ENCODE results near the gene ZNF581. TPM values are rescaled to one million over a fixed set of nuclear protein-coding genes. Genes with fewer than 3 reads are reported as not detected.

Gene ZNF581
- total RNA-seq, 1 experiment from 2014 or later, result 37.1 TPM

DNA sequence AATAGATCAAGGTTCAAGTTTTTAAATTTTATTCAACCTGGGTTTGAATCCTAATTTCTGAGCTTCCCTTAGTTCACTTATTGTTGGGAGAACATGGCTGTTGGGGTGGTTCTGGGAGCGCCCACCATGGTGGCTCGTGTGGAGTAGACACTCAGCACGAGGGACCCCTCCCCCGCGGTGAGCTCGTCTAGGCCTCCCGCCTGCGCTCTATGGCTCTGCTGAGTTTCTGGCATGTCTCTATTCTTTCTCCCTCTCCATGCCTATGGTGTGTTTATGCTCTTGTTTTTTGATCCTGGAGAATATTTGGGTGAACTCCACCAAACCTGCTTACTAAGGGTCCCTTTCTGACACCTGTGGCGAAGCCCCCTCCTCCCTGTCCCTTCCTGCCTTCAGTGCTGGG, 30.0 kb downstream of the ZNF581 start:
- peaks cover 60% of the 10 kb centered on the region for H3K4me1 ChIP-seq (ENCODE audit: insufficient read depth, low read length, poor library complexity, severe bottlenecking)
- no peaks in the 10 kb centered on the region for H3K9me3 ChIP-seq (ENCODE audit: low read depth, low read length, poor library complexity, severe bottlenecking)
- intact Hi-C loops (cut with micrococcal nuclease; ENCODE audit: unreplicated experiment), result loop anchor here (10.0 kb wide), 1 partner anchor 641 kb away; the partner anchor contains the start of gene ZSCAN5A
- H3K27ac ChIP-seq (ENCODE audit: low read depth, low read length, poor library complexity, severe bottlenecking), result peak overlapping the region; percentile 78
- ChIA-PET CTCF (no interaction called here), POLR2A (ENCODE audit: low non-redundant PET) (interaction anchor here (0.6 kb wide), 1 partner anchor 36 kb away, joined by 3 read pairs; no protein-coding TSS in a partner anchor)
- no peaks in the 10 kb centered on the region for H3K27me3 ChIP-seq (replicated peaks; ENCODE audit: insufficient read depth, low read depth, low read length, poor library complexity)
- peak; percentile 66 for DNase-seq (ENCODE audit: low spot score)
- peaks cover 36% of the 10 kb centered on the region for H3K36me3 ChIP-seq (ENCODE audit: insufficient read depth, low read length, poor library complexity, severe bottlenecking)
- H3K4me3 ChIP-seq (ENCODE audit: low read depth, low read length, poor library complexity, severe bottlenecking), result no peak overlapping the region
- no TSS peak for BruUV-seq (replicated peaks)
- TF ChIP-seq, protein P1, sequence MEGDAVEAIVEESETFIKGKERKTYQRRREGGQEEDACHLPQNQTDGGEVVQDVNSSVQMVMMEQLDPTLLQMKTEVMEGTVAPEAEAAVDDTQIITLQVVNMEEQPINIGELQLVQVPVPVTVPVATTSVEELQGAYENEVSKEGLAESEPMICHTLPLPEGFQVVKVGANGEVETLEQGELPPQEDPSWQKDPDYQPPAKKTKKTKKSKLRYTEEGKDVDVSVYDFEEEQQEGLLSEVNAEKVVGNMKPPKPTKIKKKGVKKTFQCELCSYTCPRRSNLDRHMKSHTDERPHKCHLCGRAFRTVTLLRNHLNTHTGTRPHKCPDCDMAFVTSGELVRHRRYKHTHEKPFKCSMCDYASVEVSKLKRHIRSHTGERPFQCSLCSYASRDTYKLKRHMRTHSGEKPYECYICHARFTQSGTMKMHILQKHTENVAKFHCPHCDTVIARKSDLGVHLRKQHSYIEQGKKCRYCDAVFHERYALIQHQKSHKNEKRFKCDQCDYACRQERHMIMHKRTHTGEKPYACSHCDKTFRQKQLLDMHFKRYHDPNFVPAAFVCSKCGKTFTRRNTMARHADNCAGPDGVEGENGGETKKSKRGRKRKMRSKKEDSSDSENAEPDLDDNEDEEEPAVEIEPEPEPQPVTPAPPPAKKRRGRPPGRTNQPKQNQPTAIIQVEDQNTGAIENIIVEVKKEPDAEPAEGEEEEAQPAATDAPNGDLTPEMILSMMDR (conservative IDR thresholded peaks at IDR 0.05; ENCODE audit: low read depth, low read length), result no peak
- TF ChIP-seq EZH2 (IDR thresholded peaks at IDR 0.05; ENCODE audit: borderline replicate concordance, low read depth, low read length, poor library complexity, severe bottlenecking), result no peak

DNA sequence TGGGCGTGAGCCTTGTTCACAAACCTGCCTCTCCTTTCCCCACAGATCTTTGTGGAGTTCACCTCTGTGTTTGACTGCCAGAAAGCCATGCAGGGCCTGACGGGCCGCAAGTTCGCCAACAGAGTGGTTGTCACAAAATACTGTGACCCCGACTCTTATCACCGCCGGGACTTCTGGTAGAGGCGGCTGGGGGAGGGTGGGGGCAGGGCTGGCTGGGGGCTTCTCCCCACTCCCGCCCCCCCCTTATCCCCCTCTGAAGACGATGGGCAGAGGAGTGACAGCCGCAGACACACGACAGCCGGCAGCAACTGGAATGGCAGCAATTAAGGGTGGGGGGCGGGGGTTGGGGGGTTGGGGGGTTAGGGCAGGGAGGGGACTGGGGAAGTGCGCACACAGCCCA, 30.4 kb downstream of the ZNF581 start:
- POLR2A ChIA-PET (ENCODE audit: low non-redundant PET), result no interaction called here
- intact Hi-C loops (cut with micrococcal nuclease; ENCODE audit: unreplicated experiment), result loop anchor here (10.0 kb wide), 1 partner anchor 641 kb away; the partner anchor contains the start of gene ZSCAN5A
- CTCF ChIA-PET, result no interaction called here

GRCh38 chr19:55674459-55674840, 31.0 kb downstream of the ZNF581 start:
- Histone ChIP-seq H3K9me3 (ENCODE audit: low read depth, low read length, poor library complexity, severe bottlenecking) (no peaks in the 10 kb centered on the region), H3K27ac (ENCODE audit: low read depth, low read length, poor library complexity, severe bottlenecking) (peak overlapping the region; percentile 92), H3K4me3 (ENCODE audit: low read depth, low read length, poor library complexity, severe bottlenecking) (peak overlapping the region; percentile 94), H3K4me1 (ENCODE audit: insufficient read depth, low read length, poor library complexity, severe bottlenecking) (peaks cover 57% of the 10 kb centered on the region), H3K27me3 (replicated peaks; ENCODE audit: insufficient read depth, low read depth, low read length, poor library complexity) (no peaks in the 10 kb centered on the region), H3K36me3 (ENCODE audit: insufficient read depth, low read length, poor library complexity, severe bottlenecking) (peaks cover 36% of the 10 kb centered on the region)
- TF ChIP-seq, protein P1 (conservative IDR thresholded peaks at IDR 0.05; ENCODE audit: low read depth, low read length), result no peak
- TF ChIP-seq EZH2 (IDR thresholded peaks at IDR 0.05; ENCODE audit: borderline replicate concordance, low read depth, low read length, poor library complexity, severe bottlenecking), result no peak
- intact Hi-C loops (cut with micrococcal nuclease; ENCODE audit: unreplicated experiment), result loop anchor here (10.0 kb wide), 1 partner anchor 640 kb away; the partner anchor contains the start of gene ZSCAN5A
- POLR2A ChIA-PET (ENCODE audit: low non-redundant PET), result no interaction called here
- CTCF ChIA-PET, result no interaction called here
- BruUV-seq (replicated peaks), result no TSS peak
- DNase-seq (ENCODE audit: low spot score), result no peak

More for the DNA sequence above, 30.4 kb downstream of the ZNF581 start:
- Histone ChIP-seq H3K4me1 (ENCODE audit: insufficient read depth, low read length, poor library complexity, severe bottlenecking) (peaks cover 60% of the 10 kb centered on the region), H3K27ac (ENCODE audit: low read depth, low read length, poor library complexity, severe bottlenecking) (peak overlapping the region; percentile 78), H3K9me3 (ENCODE audit: low read depth, low read length, poor library complexity, severe bottlenecking) (no peaks in the 10 kb centered on the region), H3K4me3 (ENCODE audit: low read depth, low read length, poor library complexity, severe bottlenecking) (no peak overlapping the region), H3K36me3 (ENCODE audit: insufficient read depth, low read length, poor library complexity, severe bottlenecking) (peaks cover 36% of the 10 kb centered on the region), H3K27me3 (replicated peaks; ENCODE audit: insufficient read depth, low read depth, low read length, poor library complexity) (no peaks in the 10 kb centered on the region)
- DNase-seq (ENCODE audit: low spot score), result no peak
- no peak for TF ChIP-seq EZH2 (IDR thresholded peaks at IDR 0.05; ENCODE audit: borderline replicate concordance, low read depth, low read length, poor library complexity, severe bottlenecking)
- TF ChIP-seq, protein P1 (conservative IDR thresholded peaks at IDR 0.05; ENCODE audit: low read depth, low read length), result no peak
- BruUV-seq (replicated peaks), result no TSS peak
